GM12874 (cell line): ENCODE results near the gene RAB1B.

Experiments
- CTCF ChIP-seq: IDR thresholded peaks from 2 replicates; pipeline ENCODE4 v1.5.1; 2011; ENCODE audit warnings: low read depth, mild to moderate bottlenecking, control low read depth, low read length, moderate library complexity; ENCODE audit not compliant: insufficient read depth

Gene RAB1B

GRCh38 chr11:66283461-66284105, 15.1 kb downstream of the RAB1B start:
- 0 out of 2 replicates have a peak, but pooled peaks have one; percentile 25 for TF ChIP-seq CTCF

GRCh38 chr11:66284526-66285078, 16.2 kb downstream of the RAB1B start:
- TF ChIP-seq CTCF, result no peak

- no peak for TF ChIP-seq CTCF
These were observed 17.0 kb downstream of the RAB1B start for GRCh38 chr11:66285250-66285947.

- TF ChIP-seq CTCF, result no peak
These were observed 18.3 kb downstream of the RAB1B start for GRCh38 chr11:66286699-66287098.

- no peak for TF ChIP-seq CTCF
These were observed 18.9 kb downstream of the RAB1B start for GRCh38 chr11:66287211-66287888.

GRCh38 chr11:66287889-66288670, 19.6 kb downstream of the RAB1B start:
- no peak for TF ChIP-seq CTCF
